B cell (primary cell): ENCODE results near the gene UGT1A9. TPM values are rescaled to one million over a fixed set of nuclear protein-coding genes. Genes with fewer than 3 reads are reported as not detected.

ENCODE experiments used
- ATAC-seq: fragments of 200-7000 bp; cut with Tn5 transposase; one replicate; pipeline ENCODE4 v1.10.0; 2021; ENCODE audit warnings: low read depth, mild to moderate bottlenecking, moderate number of reproducible peaks, moderate library complexity
- CTCF ChIA-PET: fragments of 350-600 bp; sonication (Branson Sonifier 250); formaldehyde crosslinking; loops from one replicate; lab custom pipeline; 2021; ENCODE audit warnings: antibody characterized with exemption, inconsistent platforms; lab: Charles Lee
- POLR2A ChIA-PET: fragments of 350-600 bp; sonication (Branson Sonifier 250); formaldehyde crosslinking; loops from one replicate; lab custom pipeline; 2021; ENCODE audit warnings: antibody characterized with exemption; lab: Charles Lee
- DNase-seq: peaks from one replicate; pipeline ENCODE4 v3.0.0; 2013
- H2AFZ ChIP-seq: 2 replicates; pipeline ENCODE4 v1.6.1; 2012; ENCODE audit warnings: mild to moderate bottlenecking, low read depth, low read length; ENCODE audit not compliant: insufficient read depth, poor library complexity, severe bottlenecking
- H3K27ac ChIP-seq, 2 donors: 1 replicate in 1 of 2; 2 replicates in 1 of 2; pipeline ENCODE4 v1.5.1; 2012 to 2013; ENCODE audit warnings: low read length in 2 of 2, mild to moderate bottlenecking in 2 of 2, moderate library complexity in 1 of 2
- H3K27me3 ChIP-seq, 4 experiments: fragments of 200-600 bp in 1 of 4; sonication (generic) in 1 of 4; replicated peaks in 1 of 4; 1 replicate in 2 of 4; 2 replicates in 2 of 4; pipeline versions ENCODE4 v1.6.1 to v1.7.0; 2013 to 2016; ENCODE audit warnings: low read length in 3 of 4, mild to moderate bottlenecking in 2 of 4, mixed read lengths in 1 of 4, moderate library complexity in 1 of 4; ENCODE audit not compliant: insufficient read depth in 4 of 4, control insufficient read depth in 3 of 4; ENCODE audit errors: control extremely low read depth in 1 of 4
- H3K36me3 ChIP-seq, 2 experiments: replicated peaks in 1 of 2; 1 replicate in 1 of 2; 2 replicates in 1 of 2; pipeline versions ENCODE4 v1.6.1 to v1.7.1; 2013; ENCODE audit warnings: low read length in 1 of 2; ENCODE audit not compliant: insufficient read depth in 2 of 2, control insufficient read depth in 1 of 2; ENCODE audit errors: control extremely low read depth in 1 of 2, extremely low read depth in 1 of 2
- H3K4me1 ChIP-seq, 2 donors: fragments of 200-600 bp in 1 of 2; sonication (generic) in 1 of 2; 1 replicate in 1 of 2; 2 replicates in 1 of 2; pipeline versions ENCODE4 v1.5.1 to v1.6.1; 2013 to 2017; ENCODE audit warnings: low read length in 2 of 2; ENCODE audit not compliant: control insufficient read depth in 2 of 2, insufficient read depth in 2 of 2
- H3K4me2 ChIP-seq: replicated peaks from 2 replicates; pipeline ENCODE3; 2012; ENCODE audit warnings: mild to moderate bottlenecking, low read depth, low read length; ENCODE audit not compliant: poor library complexity, severe bottlenecking
- H3K4me3 ChIP-seq, 5 experiments: fragments of 200-600 bp in 1 of 5; sonication (generic) in 1 of 5; 1 replicate in 3 of 5; 2 replicates in 2 of 5; pipeline versions ENCODE4 v1.5.1 to v1.7.0; 2011 to 2016; ENCODE audit warnings: low read length in 4 of 5, mild to moderate bottlenecking in 4 of 5, low read depth in 2 of 5, control low read depth in 1 of 5, moderate library complexity in 1 of 5; ENCODE audit not compliant: insufficient read depth in 1 of 5; ENCODE audit errors: control extremely low read depth in 1 of 5, extremely low read depth in 1 of 5
- H3K79me2 ChIP-seq: fragments of 200-600 bp; sonication (generic); one replicate; pipeline ENCODE4 v1.6.0; 2016; ENCODE audit warnings: low read length; ENCODE audit not compliant: control insufficient read depth, insufficient read depth
- H3K9ac ChIP-seq: fragments of 200-600 bp; sonication (generic); 2 replicates; pipeline ENCODE4 v1.6.1; 2017; ENCODE audit warnings: mild to moderate bottlenecking, low read length, moderate library complexity
- H3K9me3 ChIP-seq, 3 donors: one replicate each; pipeline versions ENCODE4 v1.6.1 to v1.7.1; 2013; ENCODE audit warnings: low read length in 2 of 3; ENCODE audit not compliant: control insufficient read depth in 2 of 3, insufficient read depth in 1 of 3; ENCODE audit errors: control extremely low read depth in 1 of 3
- H4K20me1 ChIP-seq: 2 replicates; pipeline ENCODE4 v1.6.0; 2012; ENCODE audit warnings: mild to moderate bottlenecking, low read length; ENCODE audit not compliant: insufficient read depth, control insufficient read depth, poor library complexity, severe bottlenecking
- H3K27ac Mint-ChIP-seq: one replicate; pipeline ENCODE4 v1.8.0; 2021; ENCODE audit warnings: mixed read lengths
- H3K27me3 Mint-ChIP-seq: one replicate; pipeline ENCODE4 v1.8.0; 2021; ENCODE audit warnings: mixed read lengths
- H3K4me1 Mint-ChIP-seq: one replicate; pipeline ENCODE4 v1.8.0; 2021; ENCODE audit warnings: mixed read lengths
- H3K4me3 Mint-ChIP-seq: one replicate; pipeline ENCODE4 v1.8.0; 2021; ENCODE audit warnings: mixed read lengths
- H3K9me3 Mint-ChIP-seq: one replicate; pipeline ENCODE4 v1.8.0; 2022; ENCODE audit warnings: mixed read lengths; ENCODE audit not compliant: insufficient read depth
- CTCF ChIP-seq: fragments of 200-600 bp; IDR thresholded peaks from one replicate; pipeline ENCODE4 v1.8.0; 2022; ENCODE audit warnings: antibody characterized with exemption, mild to moderate bottlenecking
- EZH2 ChIP-seq: IDR thresholded peaks from 2 replicates; pipeline ENCODE4 v1.6.1; 2012; ENCODE audit warnings: borderline replicate concordance, low read depth, mild to moderate bottlenecking, moderate library complexity, low read length; ENCODE audit not compliant: insufficient read depth, poor library complexity, severe bottlenecking
- WGBS: methylation state at CpG from one replicate; pipeline ENCODE4 v1.1.5; 2013; ENCODE audit warnings: missing lambda C conversion rate; ENCODE audit not compliant: insufficient coverage; 5-methylcytosine and 5-hydroxymethylcytosine counted together
- intact Hi-C: fragments of 100-400 bp; cut with micrococcal nuclease; formaldehyde crosslinking; loops from one replicate; pipeline ENCODE4 v1.10.0; 2022
- polyA plus RNA-seq: library from polyadenylated mRNA; depleted of rRNA; stranded (reverse); fragments of >200 nt; gene quantifications from 2 replicates; pipeline ENCODE4 v1.2.3, GENCODE V29; 2012
- total RNA-seq, 2 donors: library from RNA; stranded (reverse); fragments of 120-200 nt in 1 of 2; gene quantifications; 1 replicate in 1 of 2; 2 replicates in 1 of 2; pipeline versions ENCODE4 v1.2.3 to v1.2.4, GENCODE V29; 2013 to 2022

Gene UGT1A9
- total and polyA plus RNA-seq, 2 donors (not counting 1 experiment from before 2014, with no cell fraction given), result not detected

- Histone ChIP-seq H2AFZ (no peak overlapping the region), H3K79me2 (no peaks in the 10 kb centered on the region), H3K9ac (no peak overlapping the region), H3K4me2 (no peak overlapping the region), H3K9me3 (no peaks in the 10 kb centered on the region), H3K27me3 (peaks cover 0 to 8% (median 0%) of the 10 kb centered on the region in 4 experiments), H3K4me1 (no peaks in the 10 kb centered on the region), H3K27ac (no peak overlapping the region), H3K4me3 (no peak overlapping the region), H4K20me1 (no peaks in the 10 kb centered on the region), H3K36me3 (no peaks in the 10 kb centered on the region)
- 82% methylated on average over 3 of the region's 4 CpGs for WGBS
- intact Hi-C loops, result no loop called here
- Mint-ChIP-seq H3K9me3 (no peaks in the 10 kb centered on the region), H3K27me3 (peaks cover 24% of the 10 kb centered on the region), H3K4me3 (no peak overlapping the region), H3K27ac (no peak overlapping the region), H3K4me1 (no peaks in the 10 kb centered on the region)
- ATAC-seq (no peak), DNase-seq (no peak)
- TF ChIP-seq EZH2 (no peak), CTCF (no peak)
- CTCF ChIA-PET, result no interaction called here
- POLR2A ChIA-PET, result no interaction called here
Measured at GRCh38 chr2:233811087-233811486, 139.4 kb downstream of the UGT1A9 start.

GRCh38 chr2:233811732-233812131 is 140.0 kb downstream of the UGT1A9 start:
- Histone ChIP-seq H3K4me2 (no peak overlapping the region), H3K36me3 (no peaks in the 10 kb centered on the region), H3K4me3 (no peak overlapping the region), H2AFZ (no peak overlapping the region), H4K20me1 (no peaks in the 10 kb centered on the region), H3K27me3 (peaks cover 0 to 12% (median 0%) of the 10 kb centered on the region in 4 experiments), H3K79me2 (no peaks in the 10 kb centered on the region), H3K4me1 (no peaks in the 10 kb centered on the region), H3K27ac (no peak overlapping the region), H3K9ac (no peak overlapping the region), H3K9me3 (peaks cover 0 to 5% (median 0%) of the 10 kb centered on the region in 3 donors)
- ChIA-PET POLR2A (no interaction called here), CTCF (no interaction called here)
- no peaks in the 10 kb centered on the region for H3K9me3 Mint-ChIP-seq
- TF ChIP-seq CTCF (no peak), EZH2 (no peak)
- intact Hi-C loops, result no loop called here
- H3K27ac Mint-ChIP-seq, result no peak overlapping the region
- ATAC-seq (no peak), DNase-seq (no peak)
- H3K27me3 Mint-ChIP-seq, result peaks cover 24% of the 10 kb centered on the region
- H3K4me1 Mint-ChIP-seq, result no peaks in the 10 kb centered on the region
- WGBS, result 95% methylated on average over 4 of the region's 8 CpGs
- no peak overlapping the region for H3K4me3 Mint-ChIP-seq
